Upper lobe of left lung (tissue), 6 donors: ENCODE measurements around the gene CLSTN2. TPM values are rescaled to one million over a fixed set of nuclear protein-coding genes. Genes with fewer than 3 reads are reported as not detected.

Experiments used
- ATAC-seq, 2 donors: fragments of 200-7000 bp; cut with Tn5 transposase; one replicate each; pipeline ENCODE4 v1.9.1; 2022; ENCODE audit warnings: mild to moderate bottlenecking in 2 of 2, moderate library complexity in 2 of 2; ENCODE audit not compliant: low FRiP score in 2 of 2
- DNase-seq, 2 donors: peaks; one replicate each; pipeline ENCODE4 v3.0.0-alpha.2; 2019 to 2020
- H3K27ac ChIP-seq, 4 donors: fragments of 200-600 bp; sonication (generic); one replicate each; pipeline ENCODE4 v1.5.1; 2016 to 2019
- H3K27me3 ChIP-seq, 4 donors: fragments of 200-600 bp; sonication (generic); one replicate each; pipeline ENCODE4 v1.5.1; 2017 to 2019
- H3K36me3 ChIP-seq, 4 donors: fragments of 200-600 bp; sonication (generic); one replicate each; pipeline ENCODE4 v1.5.1; 2016 to 2019
- H3K4me1 ChIP-seq, 4 donors: fragments of 200-600 bp; sonication (generic); one replicate each; pipeline ENCODE4 v1.5.1; 2018 to 2019
- H3K4me3 ChIP-seq, 4 donors: fragments of 200-600 bp; sonication (generic); one replicate each; pipeline ENCODE4 v1.5.1; 2017 to 2019; ENCODE audit warnings: mild to moderate bottlenecking in 2 of 4, moderate library complexity in 1 of 4
- H3K9me3 ChIP-seq, 4 donors: fragments of 200-600 bp; sonication (generic); one replicate each; pipeline ENCODE4 v1.5.1; 2018 to 2019
- EP300 ChIP-seq, 4 donors: sonication (generic); formaldehyde crosslinking; IDR thresholded peaks; one replicate each; pipeline ENCODE4 v1.5.1; 2017; ENCODE audit warnings: antibody characterized with exemption in 4 of 4, control low read depth in 2 of 4
- POLR2A ChIP-seq, 4 donors: fragments of 450-650 bp; IDR thresholded peaks; one replicate each; pipeline ENCODE4 v1.5.1; 2016 to 2017; ENCODE audit warnings: antibody characterized with exemption in 4 of 4, mild to moderate bottlenecking in 2 of 4
- POLR2AphosphoS5 ChIP-seq, 2 donors: sonication (generic); formaldehyde crosslinking; IDR thresholded peaks; one replicate each; pipeline ENCODE4 v1.5.1; 2017; ENCODE audit warnings: antibody characterized with exemption in 2 of 2
- WGBS, 2 donors: methylation state at CpG; one replicate each; pipeline ENCODE4 v1.1.5; 2017 to 2018; 5-methylcytosine and 5-hydroxymethylcytosine counted together
- total RNA-seq, 6 donors: library from RNA; depleted of rRNA in 4 of 6; stranded (reverse); fragments of >200 nt in 4 of 6; gene quantifications; one replicate each; pipeline versions ENCODE4 v1.1.0 to v1.2.1, GENCODE V29; 2016 to 2021
- TF ChIP-seq, protein P1 (sequence below), 6 experiments: fragments of 450-650 bp in 4 of 6; fragments of 200-600 bp in 2 of 6; sonication (generic) in 2 of 6; IDR thresholded peaks; one replicate each; pipeline ENCODE4 v1.5.1; 2016 to 2019; ENCODE audit warnings: antibody characterized with exemption in 6 of 6
- donor health status: DM: no; HTN: no; CAD: no; lungs with moderate emphysema.
- donor health status: DM: no; HTN: yes; CAD: no; lungs with severe emphysema.

CLSTN2 gene
- total RNA-seq, 6 donors from 2014 or later, result 1.0 to 4.3 (median 1.6) TPM

DNA sequence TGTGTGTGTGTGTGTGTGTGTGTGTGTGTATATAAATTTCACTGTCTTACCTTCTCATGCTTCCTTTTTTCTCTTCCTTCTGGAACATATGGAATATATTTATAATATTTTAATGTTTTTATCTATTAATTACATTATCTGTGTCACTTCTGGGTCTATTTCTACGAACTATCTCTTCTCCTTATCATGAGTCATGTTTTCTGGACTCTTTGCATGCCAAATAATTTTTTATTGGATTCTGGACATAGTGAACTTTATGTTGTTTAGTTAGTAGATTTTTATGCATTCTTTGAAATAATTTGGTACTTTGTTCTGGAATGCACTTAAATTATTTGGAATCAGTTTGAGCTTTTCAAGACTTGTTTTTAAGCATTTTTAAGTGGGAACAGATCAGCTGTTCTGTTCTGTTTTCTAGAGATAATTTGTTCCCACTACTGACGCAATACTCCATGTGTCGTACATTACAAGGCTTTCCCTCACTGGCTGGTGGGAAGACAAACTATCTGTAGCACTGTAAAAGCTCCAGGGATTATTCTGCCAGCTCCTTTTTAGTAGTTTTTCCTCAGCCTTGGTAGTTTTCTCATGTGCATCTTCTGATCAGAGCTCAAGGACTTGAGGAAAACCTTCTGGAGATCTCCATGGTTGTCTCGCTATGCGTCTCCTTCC is 302.0 kb downstream of the CLSTN2 start:
- no peak for TF ChIP-seq POLR2AphosphoS5 (IDR thresholded peaks at IDR 0.05)
- no peak for TF ChIP-seq POLR2A (IDR thresholded peaks at IDR 0.05)
- TF ChIP-seq, protein P1, sequence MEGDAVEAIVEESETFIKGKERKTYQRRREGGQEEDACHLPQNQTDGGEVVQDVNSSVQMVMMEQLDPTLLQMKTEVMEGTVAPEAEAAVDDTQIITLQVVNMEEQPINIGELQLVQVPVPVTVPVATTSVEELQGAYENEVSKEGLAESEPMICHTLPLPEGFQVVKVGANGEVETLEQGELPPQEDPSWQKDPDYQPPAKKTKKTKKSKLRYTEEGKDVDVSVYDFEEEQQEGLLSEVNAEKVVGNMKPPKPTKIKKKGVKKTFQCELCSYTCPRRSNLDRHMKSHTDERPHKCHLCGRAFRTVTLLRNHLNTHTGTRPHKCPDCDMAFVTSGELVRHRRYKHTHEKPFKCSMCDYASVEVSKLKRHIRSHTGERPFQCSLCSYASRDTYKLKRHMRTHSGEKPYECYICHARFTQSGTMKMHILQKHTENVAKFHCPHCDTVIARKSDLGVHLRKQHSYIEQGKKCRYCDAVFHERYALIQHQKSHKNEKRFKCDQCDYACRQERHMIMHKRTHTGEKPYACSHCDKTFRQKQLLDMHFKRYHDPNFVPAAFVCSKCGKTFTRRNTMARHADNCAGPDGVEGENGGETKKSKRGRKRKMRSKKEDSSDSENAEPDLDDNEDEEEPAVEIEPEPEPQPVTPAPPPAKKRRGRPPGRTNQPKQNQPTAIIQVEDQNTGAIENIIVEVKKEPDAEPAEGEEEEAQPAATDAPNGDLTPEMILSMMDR (IDR thresholded peaks at IDR 0.05), result no peak
- no peaks in the 10 kb centered on the region for H3K9me3 ChIP-seq
- no peaks in the 10 kb centered on the region for H3K27me3 ChIP-seq
- WGBS, 2 donors, result 79 to 80% methylated on average over 5 of the region's 5 CpGs
- DNase-seq (no peak), ATAC-seq (no peak)
- no peaks in the 10 kb centered on the region for H3K36me3 ChIP-seq
- H3K27ac ChIP-seq, result no peak overlapping the region
- no peak overlapping the region for H3K4me3 ChIP-seq
- no peaks in the 10 kb centered on the region for H3K4me1 ChIP-seq

DNA sequence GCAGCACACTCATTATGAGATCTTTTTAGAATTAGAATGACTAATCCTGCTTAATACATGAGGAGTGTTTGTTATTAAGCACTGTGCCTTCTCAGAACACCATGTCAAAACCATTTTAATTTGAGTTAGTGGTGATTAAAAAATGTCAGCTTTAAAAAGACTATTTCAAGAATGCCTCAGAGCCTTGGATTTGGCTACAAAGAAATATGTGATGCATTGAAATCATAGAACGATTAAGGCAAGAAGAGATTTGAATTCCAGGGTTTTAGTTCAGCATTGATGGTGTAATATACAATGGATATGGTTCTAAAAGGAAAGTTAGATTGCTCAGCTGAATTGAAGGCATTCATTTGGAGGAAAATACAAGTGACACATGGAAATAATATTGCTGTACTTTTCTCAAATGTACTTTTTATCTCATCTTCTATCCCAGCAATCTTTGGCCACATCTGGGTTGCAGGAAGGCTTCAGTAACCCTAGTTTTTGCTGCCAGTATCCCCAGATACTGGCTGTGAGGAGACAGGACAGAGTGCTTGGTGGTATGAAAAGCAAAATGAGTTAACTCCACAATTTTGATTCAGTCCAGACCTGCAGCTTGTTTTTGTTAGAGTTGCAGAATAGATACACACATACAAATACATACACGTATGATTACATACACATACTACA is 303.8 kb downstream of the CLSTN2 start:
- TF ChIP-seq, protein P1 (IDR thresholded peaks at IDR 0.05), result no peak
- TF ChIP-seq POLR2A (IDR thresholded peaks at IDR 0.05) (no peak), POLR2AphosphoS5 (IDR thresholded peaks at IDR 0.05) (no peak), EP300 (IDR thresholded peaks at IDR 0.05) (no peak)
- Histone ChIP-seq H3K4me1 (no peaks in the 10 kb centered on the region), H3K36me3 (no peaks in the 10 kb centered on the region), H3K27me3 (no peaks in the 10 kb centered on the region), H3K9me3 (no peaks in the 10 kb centered on the region), H3K4me3 (no peak overlapping the region), H3K27ac (no peak overlapping the region)
- DNase-seq (no peak), ATAC-seq (no peak)
- WGBS, 2 donors, result 74 to 75% methylated on average over 2 of the region's 2 CpGs

- Histone ChIP-seq H3K36me3 (no peaks in the 10 kb centered on the region), H3K27me3 (no peaks in the 10 kb centered on the region), H3K27ac (no peak overlapping the region), H3K4me3 (no peak overlapping the region), H3K9me3 (no peaks in the 10 kb centered on the region), H3K4me1 (no peaks in the 10 kb centered on the region)
- ATAC-seq (no peak), DNase-seq (no peak)
- TF ChIP-seq POLR2A (IDR thresholded peaks at IDR 0.05), result no peak
- no peak for TF ChIP-seq POLR2AphosphoS5 (IDR thresholded peaks at IDR 0.05)
- TF ChIP-seq, protein P1 (IDR thresholded peaks at IDR 0.05), result no peak
- TF ChIP-seq EP300 (IDR thresholded peaks at IDR 0.05), result no peak
- 69 to 83% methylated on average over 4 to 5 of the region's 5 CpGs for WGBS, 2 donors
Observed at GRCh38 chr3:140242818-140243276, 307.9 kb downstream of the CLSTN2 start.

DNA sequence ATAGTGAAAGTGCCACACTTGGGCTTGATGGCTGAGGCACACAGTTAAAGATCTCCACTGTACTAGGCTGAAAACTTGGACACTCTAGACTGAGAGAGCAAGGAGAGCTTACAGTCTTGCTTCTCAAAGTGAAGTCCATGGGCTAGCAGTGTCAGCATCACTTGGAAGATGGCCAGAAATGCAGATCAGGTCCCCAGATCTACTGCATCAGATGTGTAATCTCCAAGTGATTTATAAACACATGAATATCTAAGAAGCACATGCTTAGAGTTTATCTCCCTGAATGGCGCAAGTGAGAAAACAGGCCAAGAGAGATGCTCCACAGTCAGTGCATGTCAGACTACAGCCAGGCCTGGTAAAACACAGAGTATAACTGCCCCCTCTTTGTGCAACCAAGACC is 308.6 kb downstream of the CLSTN2 start:
- DNase-seq, result no peak
- Histone ChIP-seq H3K36me3 (no peaks in the 10 kb centered on the region), H3K4me1 (no peaks in the 10 kb centered on the region), H3K4me3 (no peak overlapping the region), H3K27me3 (no peaks in the 10 kb centered on the region), H3K27ac (no peak overlapping the region), H3K9me3 (no peaks in the 10 kb centered on the region)
- 84 to 100% methylated on average over 1 of the region's 1 CpG for WGBS, 2 donors
- ATAC-seq, result no peak
- TF ChIP-seq POLR2A (IDR thresholded peaks at IDR 0.05) (no peak), EP300 (IDR thresholded peaks at IDR 0.05) (no peak), POLR2AphosphoS5 (IDR thresholded peaks at IDR 0.05) (no peak)
- TF ChIP-seq, protein P1 (IDR thresholded peaks at IDR 0.05), result no peak
